GM18867 (cell line): ENCODE data around the gene ZBTB17.
"Not testable (repeated sequence)": the region's sequence is repeated elsewhere in the genome, so short reads cannot be mapped to it uniquely, and the experiment has no call there.

ENCODE experiments used
- ATAC-seq: cut with Tn5 transposase; IDR thresholded peaks from one replicate; pipeline ENCODE4 v1.9.1; 2021; ENCODE audit warnings: mild to moderate bottlenecking, moderate library complexity; ENCODE audit not compliant: unreplicated experiment

The ZBTB17 gene

GRCh38 chr1:15991427-15992186 is 15.7 kb upstream of the ZBTB17 start:
- no peak for ATAC-seq

- no peak for ATAC-seq
Measured at GRCh38 chr1:15989776-15990175, 13.9 kb upstream of the ZBTB17 start.

GRCh38 chr1:15988856-15989736 is 13.2 kb upstream of the ZBTB17 start:
- ATAC-seq = no peak

GRCh38 chr1:15985611-15986297 is 9.9 kb upstream of the ZBTB17 start:
- no peak for ATAC-seq

- no peak for ATAC-seq
Measured at GRCh38 chr1:15983275-15983674, 7.4 kb upstream of the ZBTB17 start.

- no peak for ATAC-seq
Measured at GRCh38 chr1:15981679-15982078, 5.8 kb upstream of the ZBTB17 start.

- ATAC-seq = not testable (repeated sequence)
Measured at GRCh38 chr1:15977947-15978346, 2.0 kb upstream of the ZBTB17 start.

- ATAC-seq = peak; percentile 57
Measured at GRCh38 chr1:15975358-15975804, 520 bp downstream of the ZBTB17 start.

- peak; percentile 34 for ATAC-seq
Measured at GRCh38 chr1:15974855-15975254, 1.0 kb downstream of the ZBTB17 start.

- ATAC-seq = no peak
Measured at GRCh38 chr1:15973772-15974171, 2.1 kb downstream of the ZBTB17 start.

GRCh38 chr1:15972409-15972808 is 3.5 kb downstream of the ZBTB17 start:
- ATAC-seq = no peak

- no peak for ATAC-seq
Measured at GRCh38 chr1:15970911-15971310, 5.0 kb downstream of the ZBTB17 start.

GRCh38 chr1:15969321-15969880 is 6.5 kb downstream of the ZBTB17 start:
- no peak for ATAC-seq

GRCh38 chr1:15968172-15968571 is 7.7 kb downstream of the ZBTB17 start:
- no peak for ATAC-seq

GRCh38 chr1:15966956-15967344 is 9.0 kb downstream of the ZBTB17 start:
- no peak for ATAC-seq

GRCh38 chr1:15966081-15966955 is 9.6 kb downstream of the ZBTB17 start:
- ATAC-seq = peak; percentile 64

GRCh38 chr1:15965228-15965767 is 10.6 kb downstream of the ZBTB17 start:
- peak; percentile 25 for ATAC-seq

- ATAC-seq = peak; percentile 29
Measured at GRCh38 chr1:15963968-15964648, 11.8 kb downstream of the ZBTB17 start.

GRCh38 chr1:15963363-15963967 is 12.4 kb downstream of the ZBTB17 start:
- ATAC-seq = no peak
